ENCODE data around the gene VPS11.
"Not testable (repeated sequence)": the region's sequence is repeated elsewhere in the genome, so short reads cannot be mapped to it uniquely, and the experiment has no call there.

DNA sequence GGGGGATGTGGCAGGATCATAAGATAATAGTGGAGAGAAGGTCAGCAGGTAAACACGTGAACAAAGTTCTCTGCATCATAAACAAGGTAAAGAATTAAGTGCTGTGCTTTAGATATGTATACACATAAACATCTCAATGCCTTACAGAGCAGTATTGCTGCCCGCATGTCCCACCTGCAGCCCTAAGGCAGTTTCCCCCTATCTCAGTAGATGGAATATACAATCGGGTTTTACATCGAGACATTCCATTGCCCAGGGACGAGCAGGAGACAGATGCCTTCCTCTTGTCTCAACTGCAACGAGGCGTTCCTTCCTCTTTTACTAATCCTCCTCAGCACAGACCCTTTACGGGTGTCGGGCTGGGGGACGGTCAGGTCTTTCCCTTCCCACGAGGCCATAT lies 28.1 kb upstream of the VPS11 start:
- not testable (repeated sequence) for TF ChIP-seq POLR2A, CTCF (IDR thresholded peaks at IDR 0.05)

Measured in lower leg skin (tissue), 3 donors.